AG04449 (cell line): Measurements from ENCODE around the gene HAND2.

Source experiments
- CTCF ChIA-PET: fragments of 350-600 bp; formaldehyde crosslinking; extraction: SDS; loops from one replicate; lab custom pipeline; 2021; ENCODE audit warnings: antibody characterized with exemption; lab: Yijun Ruan, JAX
- POLR2A ChIA-PET: fragments of 400-600, 350-600 bp; formaldehyde crosslinking; extraction: SDS; loops from one replicate; lab custom pipeline; 2020; ENCODE audit warnings: antibody characterized with exemption, inconsistent platforms; lab: Yijun Ruan, JAX
- DNase-seq: peaks from one replicate; pipeline ENCODE4 v3.0.0-alpha.2; 2010; ENCODE audit warnings: low read depth, low spot score
- H3K4me3 ChIP-seq: 2 replicates; pipeline ENCODE4 v1.5.1; 2011; ENCODE audit warnings: low read depth, mild to moderate bottlenecking, control low read depth, low read length
- TF ChIP-seq, protein P1 (sequence below): IDR thresholded peaks from one replicate; pipeline ENCODE4 v1.5.1; 2011; ENCODE audit warnings: mild to moderate bottlenecking, moderate library complexity, low read length, control low read depth, inconsistent platforms; ENCODE audit not compliant: insufficient read depth; ENCODE audit errors: missing control alignments

The HAND2 gene

DNA sequence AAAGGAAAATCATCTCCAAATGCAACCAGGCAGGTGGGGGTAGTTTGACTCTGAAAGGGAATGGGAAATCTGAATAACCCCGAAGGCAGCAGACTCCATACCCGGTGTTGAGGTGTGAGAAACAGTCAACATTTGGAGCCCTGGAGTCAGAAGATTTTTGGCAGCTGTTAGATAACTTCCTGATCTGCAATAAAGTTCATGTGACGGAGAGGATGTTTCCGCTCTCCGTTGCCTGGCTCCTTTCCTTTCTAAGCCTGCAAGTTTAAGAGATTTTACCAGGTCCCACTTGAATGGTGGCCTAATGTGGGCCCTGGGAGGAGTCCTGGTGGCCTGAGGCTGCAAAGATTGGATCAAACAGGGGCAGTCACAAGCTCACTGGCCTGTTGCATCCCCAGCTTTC, 27.7 kb downstream of the HAND2 start:
- no peak for DNase-seq
- POLR2A ChIA-PET: no interaction called here
- TF ChIP-seq, protein P1, sequence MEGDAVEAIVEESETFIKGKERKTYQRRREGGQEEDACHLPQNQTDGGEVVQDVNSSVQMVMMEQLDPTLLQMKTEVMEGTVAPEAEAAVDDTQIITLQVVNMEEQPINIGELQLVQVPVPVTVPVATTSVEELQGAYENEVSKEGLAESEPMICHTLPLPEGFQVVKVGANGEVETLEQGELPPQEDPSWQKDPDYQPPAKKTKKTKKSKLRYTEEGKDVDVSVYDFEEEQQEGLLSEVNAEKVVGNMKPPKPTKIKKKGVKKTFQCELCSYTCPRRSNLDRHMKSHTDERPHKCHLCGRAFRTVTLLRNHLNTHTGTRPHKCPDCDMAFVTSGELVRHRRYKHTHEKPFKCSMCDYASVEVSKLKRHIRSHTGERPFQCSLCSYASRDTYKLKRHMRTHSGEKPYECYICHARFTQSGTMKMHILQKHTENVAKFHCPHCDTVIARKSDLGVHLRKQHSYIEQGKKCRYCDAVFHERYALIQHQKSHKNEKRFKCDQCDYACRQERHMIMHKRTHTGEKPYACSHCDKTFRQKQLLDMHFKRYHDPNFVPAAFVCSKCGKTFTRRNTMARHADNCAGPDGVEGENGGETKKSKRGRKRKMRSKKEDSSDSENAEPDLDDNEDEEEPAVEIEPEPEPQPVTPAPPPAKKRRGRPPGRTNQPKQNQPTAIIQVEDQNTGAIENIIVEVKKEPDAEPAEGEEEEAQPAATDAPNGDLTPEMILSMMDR: no peak
- H3K4me3 ChIP-seq: no peak overlapping the region
- CTCF ChIA-PET: interaction anchor here (1.7 to 11.5 kb wide), 4 partner anchors 8 to 618 kb away, joined by 6 to 114 read pairs (median 23); no protein-coding TSS in a partner anchor

DNA sequence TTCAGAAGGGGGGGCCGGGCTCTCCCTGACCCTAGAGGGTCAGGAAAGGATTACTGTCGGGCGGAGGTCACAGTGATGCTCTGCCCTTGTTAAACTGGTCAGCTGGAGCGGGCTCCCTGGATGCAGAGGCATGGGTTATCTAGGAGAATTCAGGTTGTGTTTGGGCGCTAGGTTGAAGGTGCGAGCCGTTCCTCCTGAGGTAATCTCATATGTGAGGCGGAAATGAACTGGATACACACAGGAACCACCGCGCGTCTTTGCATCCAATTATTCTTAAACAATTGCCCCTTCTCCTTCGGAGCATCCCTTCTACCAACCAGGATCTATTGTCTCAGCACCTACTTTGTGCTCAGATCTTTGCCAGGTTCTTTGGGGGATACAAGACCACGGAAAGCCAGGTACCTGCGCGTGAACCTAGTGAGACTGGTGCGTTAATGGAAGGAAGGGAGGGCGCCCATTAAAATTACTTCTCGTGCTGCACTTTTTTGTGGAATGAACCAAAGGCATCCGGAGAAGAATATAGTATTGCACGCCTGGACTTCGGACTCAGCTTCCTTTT, 28.4 kb downstream of the HAND2 start:
- H3K4me3 ChIP-seq: no peak overlapping the region
- CTCF ChIA-PET: interaction anchor here (2.7 to 11.5 kb wide), 2 partner anchors 81 to 488 kb away, joined by 10 to 114 read pairs; no protein-coding TSS in a partner anchor
- POLR2A ChIA-PET: no interaction called here
- no peak for DNase-seq
- TF ChIP-seq, protein P1: no peak

DNA sequence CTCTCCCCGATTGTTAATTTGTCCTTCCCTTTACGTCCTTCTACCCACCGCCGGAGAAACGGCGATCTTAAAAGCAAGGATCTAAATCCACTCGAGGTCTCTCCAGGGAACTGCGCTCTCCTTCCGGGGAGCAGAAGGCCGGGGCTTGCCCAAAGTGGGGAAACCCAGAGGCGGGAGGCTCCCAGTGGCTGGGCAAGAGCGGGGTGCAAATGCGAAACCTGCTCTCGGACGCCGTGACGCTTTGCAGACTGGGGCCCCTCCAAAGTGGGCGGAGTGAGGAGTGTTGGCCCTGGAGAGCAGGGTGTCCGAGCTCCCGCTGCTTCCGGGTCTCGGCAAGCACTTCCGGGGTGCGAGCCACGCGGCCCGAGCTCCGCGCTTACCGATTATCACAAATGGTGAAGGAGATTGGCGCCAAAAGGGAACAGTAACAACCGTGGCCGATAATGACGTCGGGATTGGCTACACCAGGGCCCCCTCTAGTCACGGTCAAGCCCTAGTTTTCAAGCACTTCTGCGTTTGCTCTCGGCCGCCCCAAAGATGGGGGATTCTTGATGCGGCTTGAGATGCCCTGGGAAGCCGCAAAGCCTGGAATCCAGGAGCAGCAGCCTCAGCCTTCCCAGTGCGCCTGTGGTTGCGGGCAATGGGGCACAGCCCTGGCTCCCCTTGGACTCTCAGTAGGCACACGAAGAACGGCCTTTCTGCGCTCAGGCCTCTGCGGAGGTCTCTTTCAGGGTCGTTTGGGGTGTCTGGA, 29.0 kb downstream of the HAND2 start:
- ChIA-PET CTCF (interaction anchor here (1.0 to 11.5 kb wide), 2 partner anchors 81 to 181 kb away, joined by 3 to 114 read pairs; no protein-coding TSS in a partner anchor), POLR2A (no interaction called here)
- DNase-seq: no peak
- TF ChIP-seq, protein P1: no peak
- no peak overlapping the region for H3K4me3 ChIP-seq

DNA sequence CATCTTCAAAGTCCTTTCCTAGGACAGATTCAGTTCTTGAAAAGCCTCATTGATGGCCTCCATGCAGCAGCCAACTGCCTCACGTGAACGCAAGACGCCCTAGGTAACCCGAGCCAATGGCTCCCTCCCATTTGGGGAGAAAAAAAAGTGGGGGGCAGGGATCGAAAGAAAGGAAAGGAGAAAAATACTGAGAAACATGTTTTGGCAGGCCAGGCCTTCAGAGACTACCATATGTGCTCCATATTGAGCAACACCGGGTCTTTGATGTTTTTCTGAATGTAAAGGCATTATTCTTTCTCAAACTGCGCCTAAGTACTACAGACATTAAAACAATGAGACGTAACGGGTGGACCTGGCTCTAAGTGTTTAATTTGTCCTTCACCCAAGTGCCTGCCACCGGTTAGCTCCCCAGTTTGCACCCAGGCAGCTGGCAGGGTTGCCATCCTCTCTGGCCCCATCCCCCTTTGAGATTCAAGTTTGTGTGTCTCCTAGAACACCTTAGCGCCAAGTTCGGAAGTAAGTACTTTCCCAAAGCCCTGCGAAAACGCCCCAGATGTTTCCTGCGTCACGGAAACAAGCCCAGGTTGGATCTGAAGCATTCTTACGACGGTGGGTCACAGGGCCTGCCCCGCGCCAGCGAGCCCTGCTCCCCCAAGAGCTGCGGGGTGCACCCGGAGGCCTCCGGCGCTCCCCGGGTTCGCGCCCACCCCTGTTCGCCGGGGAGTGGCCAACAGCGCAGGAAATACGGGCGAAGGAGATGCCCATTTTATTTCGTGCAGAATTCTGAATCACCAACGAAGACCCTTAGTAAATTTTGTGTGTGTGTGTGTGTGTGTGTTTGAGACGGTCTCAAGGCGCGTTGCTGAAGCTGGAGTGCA, 30.1 kb downstream of the HAND2 start:
- TF ChIP-seq, protein P1: no peak
- DNase-seq: no peak
- POLR2A ChIA-PET: no interaction called here
- CTCF ChIA-PET: interaction anchor here (1.0 to 11.5 kb wide), 3 partner anchors 23 to 180 kb away, joined by 3 to 114 read pairs (median 3); no protein-coding TSS in a partner anchor
- H3K4me3 ChIP-seq: no peak overlapping the region

DNA sequence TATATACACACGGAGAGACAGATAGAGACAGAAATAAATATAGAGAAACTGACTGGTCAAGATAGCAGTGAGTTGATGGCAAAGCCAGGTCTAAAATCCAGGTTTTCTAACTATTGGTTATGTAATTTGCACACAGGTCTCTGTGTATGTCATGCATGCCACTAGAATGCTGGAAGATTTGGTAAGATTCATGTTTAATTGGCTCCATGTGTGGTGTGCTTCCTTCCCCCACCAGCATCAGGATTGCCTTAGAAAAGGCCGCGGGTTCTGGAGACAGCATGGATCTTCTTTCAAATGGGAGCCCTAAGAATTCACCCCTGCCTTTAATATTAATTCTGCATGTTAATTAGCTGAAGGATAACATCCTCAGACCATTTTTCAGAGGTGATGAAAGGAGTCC, 31.3 kb downstream of the HAND2 start:
- TF ChIP-seq, protein P1: no peak
- no peak overlapping the region for H3K4me3 ChIP-seq
- POLR2A ChIA-PET: no interaction called here
- DNase-seq: no peak
- CTCF ChIA-PET: interaction anchor here (1.0 to 11.5 kb wide), 3 partner anchors 24 to 491 kb away, joined by 3 to 114 read pairs (median 3); no protein-coding TSS in a partner anchor
